Sigmoid colon (tissue), 7 donors: ENCODE results near the gene MACF1. TPM values are rescaled to one million over a fixed set of nuclear protein-coding genes. Genes with fewer than 3 reads are reported as not detected.

Experiments
- DNase-seq: peaks from one replicate; pipeline ENCODE4 v3.0.0-alpha.2; 2019
- H3K27ac ChIP-seq, 4 donors: fragments of 200-600 bp; sonication (generic); one replicate each; pipeline ENCODE4 v1.5.1; 2016 to 2019; ENCODE audit warnings: mild to moderate bottlenecking in 1 of 4
- H3K27me3 ChIP-seq, 3 donors: fragments of 200-600 bp; sonication (generic); one replicate each; pipeline ENCODE4 v1.5.1; 2019; ENCODE audit warnings: mild to moderate bottlenecking in 1 of 3
- H3K36me3 ChIP-seq, 4 donors: fragments of 200-600 bp; sonication (generic); one replicate each; pipeline ENCODE4 v1.5.1; 2016 to 2019
- H3K4me1 ChIP-seq, 4 donors: fragments of 200-600 bp; sonication (generic); one replicate each; pipeline ENCODE4 v1.5.1; 2017 to 2019
- H3K4me3 ChIP-seq, 4 donors: fragments of 200-600 bp; sonication (generic); one replicate each; pipeline ENCODE4 v1.5.1; 2017 to 2019; ENCODE audit warnings: mild to moderate bottlenecking in 2 of 4, moderate library complexity in 1 of 4
- H3K9me3 ChIP-seq, 4 donors: fragments of 200-600 bp in 3 of 4; sonication (generic) in 3 of 4; one replicate each; pipeline versions ENCODE4 v1.5.1 to v1.6.1; 2013 to 2019
- EP300 ChIP-seq, 4 donors: sonication (generic); formaldehyde crosslinking; IDR thresholded peaks; one replicate each; pipeline ENCODE4 v1.6.1; 2017; ENCODE audit warnings: antibody characterized with exemption in 4 of 4
- POLR2A ChIP-seq, 2 donors: fragments of 450-650 bp; IDR thresholded peaks; one replicate each; pipeline ENCODE4 v1.6.1; 2016; ENCODE audit warnings: antibody characterized with exemption in 2 of 2, mild to moderate bottlenecking in 2 of 2, moderate library complexity in 2 of 2
- POLR2AphosphoS5 ChIP-seq, 4 donors: sonication (generic); formaldehyde crosslinking; IDR thresholded peaks; one replicate each; pipeline ENCODE4 v1.6.1; 2017; ENCODE audit warnings: antibody characterized with exemption in 4 of 4
- WGBS, 2 donors: extraction: QIAGEN DNeasy Blood & Tissue Kit; methylation state at CpG; one replicate each; pipeline ENCODE4 v1.1.7; 2013; 5-methylcytosine and 5-hydroxymethylcytosine counted together
- intact Hi-C: fragments of 100-400 bp; cut with DNase I; formaldehyde crosslinking; loops from one replicate; pipeline ENCODE4 v1.15.1; 2023
- polyA plus RNA-seq, 3 donors: library from polyadenylated mRNA; stranded (reverse); fragments of 200-250 nt; gene quantifications; one replicate each; pipeline ENCODE4 v1.2.3, GENCODE V29; 2013
- total RNA-seq, 4 donors: library from RNA; depleted of rRNA; stranded (reverse); fragments of >200 nt; gene quantifications; one replicate each; pipeline ENCODE4 v1.1.0, GENCODE V29; 2016
- TF ChIP-seq, protein P1 (sequence below), 4 experiments: fragments of 450-650 bp in 3 of 4; fragments of 200-600 bp in 1 of 4; IDR thresholded peaks; one replicate each; pipeline ENCODE4 v1.5.1; 2016 to 2019; ENCODE audit warnings: antibody characterized with exemption in 4 of 4, mild to moderate bottlenecking in 3 of 4, moderate library complexity in 2 of 4
- donor health status: healthy with polysubstance abuse.
- donor health status: Bipolar disorder and iron deficiency.
- donor health status: healthy.

The MACF1 gene
- total and polyA plus RNA-seq, 7 donors: 16.0 to 657 (median 292) TPM

GRCh38 chr1:39348278-39348677 lies 143.8 kb downstream of the MACF1 start:
- H3K27ac ChIP-seq: no peak overlapping the region
- TF ChIP-seq EP300 (IDR thresholded peaks at IDR 0.05) (no peak), POLR2A (IDR thresholded peaks at IDR 0.05) (no peak), POLR2AphosphoS5 (IDR thresholded peaks at IDR 0.05) (no peak)
- TF ChIP-seq, protein P1, sequence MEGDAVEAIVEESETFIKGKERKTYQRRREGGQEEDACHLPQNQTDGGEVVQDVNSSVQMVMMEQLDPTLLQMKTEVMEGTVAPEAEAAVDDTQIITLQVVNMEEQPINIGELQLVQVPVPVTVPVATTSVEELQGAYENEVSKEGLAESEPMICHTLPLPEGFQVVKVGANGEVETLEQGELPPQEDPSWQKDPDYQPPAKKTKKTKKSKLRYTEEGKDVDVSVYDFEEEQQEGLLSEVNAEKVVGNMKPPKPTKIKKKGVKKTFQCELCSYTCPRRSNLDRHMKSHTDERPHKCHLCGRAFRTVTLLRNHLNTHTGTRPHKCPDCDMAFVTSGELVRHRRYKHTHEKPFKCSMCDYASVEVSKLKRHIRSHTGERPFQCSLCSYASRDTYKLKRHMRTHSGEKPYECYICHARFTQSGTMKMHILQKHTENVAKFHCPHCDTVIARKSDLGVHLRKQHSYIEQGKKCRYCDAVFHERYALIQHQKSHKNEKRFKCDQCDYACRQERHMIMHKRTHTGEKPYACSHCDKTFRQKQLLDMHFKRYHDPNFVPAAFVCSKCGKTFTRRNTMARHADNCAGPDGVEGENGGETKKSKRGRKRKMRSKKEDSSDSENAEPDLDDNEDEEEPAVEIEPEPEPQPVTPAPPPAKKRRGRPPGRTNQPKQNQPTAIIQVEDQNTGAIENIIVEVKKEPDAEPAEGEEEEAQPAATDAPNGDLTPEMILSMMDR (IDR thresholded peaks at IDR 0.05): no peak
- H3K27me3 ChIP-seq: no peaks in the 10 kb centered on the region
- peaks cover 17 to 92% (median 53%) of the 10 kb centered on the region in 4 donors for H3K36me3 ChIP-seq
- H3K4me1 ChIP-seq: peaks cover 0 to 12% (median 2%) of the 10 kb centered on the region in 4 donors
- no peak overlapping the region for H3K4me3 ChIP-seq
- intact Hi-C loops: no loop called here
- WGBS, 2 donors: 96 to 97% methylated on average over 1 of the region's 1 CpG
- no peak for DNase-seq
- no peaks in the 10 kb centered on the region for H3K9me3 ChIP-seq

DNA sequence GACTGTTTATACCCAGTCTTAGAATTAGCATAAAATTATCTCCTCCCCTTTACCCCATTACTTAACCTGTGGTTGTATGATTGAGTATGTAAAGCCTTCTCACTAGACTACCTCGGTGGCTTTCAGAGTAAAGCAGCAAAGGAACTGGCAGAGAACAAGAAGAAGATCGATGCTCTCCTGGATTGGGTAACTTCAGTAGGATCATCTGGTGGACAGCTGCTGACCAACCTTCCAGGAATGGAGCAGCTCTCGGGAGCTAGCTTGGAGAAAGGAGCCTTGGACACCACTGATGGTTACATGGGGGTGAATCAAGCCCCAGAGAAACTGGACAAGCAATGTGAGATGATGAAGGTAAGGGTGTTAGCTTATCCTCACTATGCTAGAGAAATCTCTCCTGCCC lies 148.4 kb downstream of the MACF1 start:
- H3K9me3 ChIP-seq: no peaks in the 10 kb centered on the region
- no peak overlapping the region for H3K4me3 ChIP-seq
- peaks cover 27 to 100% (median 71%) of the 10 kb centered on the region in 4 donors for H3K36me3 ChIP-seq
- peaks cover 0 to 3% (median 1%) of the 10 kb centered on the region in 4 donors for H3K4me1 ChIP-seq
- intact Hi-C loops: no loop called here
- WGBS, 2 donors: 94 to 95% methylated on average over 3 of the region's 3 CpGs
- no peaks in the 10 kb centered on the region for H3K27me3 ChIP-seq
- TF ChIP-seq, protein P1 (IDR thresholded peaks at IDR 0.05): no peak
- no peak for TF ChIP-seq EP300 (IDR thresholded peaks at IDR 0.05)
- no peak for TF ChIP-seq POLR2AphosphoS5 (IDR thresholded peaks at IDR 0.05)
- no peak for TF ChIP-seq POLR2A (IDR thresholded peaks at IDR 0.05)
- DNase-seq: no peak
- H3K27ac ChIP-seq: peak overlapping the region in 1 of 4 donors; percentile 35

GRCh38 chr1:39354572-39354971 lies 150.1 kb downstream of the MACF1 start:
- Histone ChIP-seq H3K36me3 (peaks cover 41 to 100% (median 69%) of the 10 kb centered on the region in 4 donors), H3K27ac (peak overlapping the region in 1 of 4 donors; percentile 15), H3K9me3 (no peaks in the 10 kb centered on the region), H3K4me1 (peaks cover 0 to 20% (median 18%) of the 10 kb centered on the region in 4 donors), H3K4me3 (no peak overlapping the region), H3K27me3 (no peaks in the 10 kb centered on the region)
- WGBS, 2 donors: 85% methylated on average over 3 of the region's 3 CpGs
- intact Hi-C loops: no loop called here
- no peak for DNase-seq
- no peak for TF ChIP-seq EP300 (IDR thresholded peaks at IDR 0.05)
- TF ChIP-seq, protein P1 (IDR thresholded peaks at IDR 0.05): no peak

DNA sequence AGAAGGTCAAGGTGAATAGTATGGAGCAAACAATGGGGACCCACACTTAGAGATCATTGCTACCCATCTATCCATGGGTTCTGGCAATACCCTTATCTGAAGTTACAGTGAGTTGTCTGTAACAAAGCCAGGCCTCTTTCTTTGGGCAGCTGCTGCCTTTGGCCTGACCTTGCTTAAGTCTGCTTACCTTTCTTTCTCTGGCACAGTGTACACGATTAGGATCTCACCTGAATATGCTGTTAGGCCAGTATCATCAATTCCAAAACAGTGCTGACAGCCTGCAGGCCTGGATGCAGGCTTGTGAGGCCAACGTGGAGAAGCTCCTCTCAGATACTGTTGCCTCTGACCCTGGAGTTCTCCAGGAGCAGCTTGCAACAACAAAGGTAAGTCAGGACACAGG lies 154.0 kb downstream of the MACF1 start:
- Histone ChIP-seq H3K4me3 (no peak overlapping the region), H3K27ac (peak overlapping the region; percentile 24 to 79 (median 57)), H3K9me3 (no peaks in the 10 kb centered on the region), H3K27me3 (no peaks in the 10 kb centered on the region), H3K4me1 (peaks cover 0 to 20% (median 19%) of the 10 kb centered on the region in 4 donors), H3K36me3 (peaks cover 47 to 98% (median 55%) of the 10 kb centered on the region in 4 donors)
- TF ChIP-seq, protein P1 (IDR thresholded peaks at IDR 0.05): no peak
- TF ChIP-seq POLR2AphosphoS5 (IDR thresholded peaks at IDR 0.05): no peak
- TF ChIP-seq EP300 (IDR thresholded peaks at IDR 0.05): no peak
- no peak for TF ChIP-seq POLR2A (IDR thresholded peaks at IDR 0.05)
- WGBS, 2 donors: 76 to 77% methylated on average over 2 of the region's 2 CpGs
- DNase-seq: no peak
- intact Hi-C loops: loop anchor here (5.0 kb wide), 1 partner anchor 54 kb away; no protein-coding TSS in a partner anchor
